ENCODE results near the gene CSH1. TPM values are rescaled to one million over a fixed set of nuclear protein-coding genes. Genes with fewer than 3 reads are reported as not detected.

The CSH1 gene
- total RNA-seq, 2 donors from 2014 or later, result not detected

- H3K36me3 ChIP-seq (replicated peaks in 1 of 2; ENCODE audit: insufficient read depth in 1 of 2, low read depth in 2 of 2), result no peaks in the 10 kb centered on the region
- ATAC-seq (peak; percentile 99), DNase-seq (peak; percentile 92 to 96 (median 94))
- peaks cover 12% of the 10 kb centered on the region for H3K4me1 ChIP-seq
- TF ChIP-seq CTCF (IDR thresholded peaks at IDR 0.05), result peak; percentile 48 to 89 (median 76)
- TF ChIP-seq POLR2A (IDR thresholded peaks at IDR 0.05), result peak in 1 of 3 donors; percentile 28
- no peak overlapping the region for H3K4me3 ChIP-seq
- WGBS, 2 donors, result 5 to 18% methylated on average over 29 to 79 of the region's 82 CpGs
- peaks cover 0 to 6% (median 0%) of the 10 kb centered on the region in 3 donors for H3K9me3 ChIP-seq
- no peaks in the 10 kb centered on the region for H3K27me3 ChIP-seq
- intact Hi-C loops (cut with DNase I), result no loop called here
- peak overlapping the region in 2 of 4 donors; percentile 23 to 51 for H3K27ac ChIP-seq
These were observed 47.3 kb downstream of the CSH1 start for GRCh38 chr17:63848834-63849689.

- ATAC-seq (no peak), DNase-seq (no peak)
- intact Hi-C loops (cut with DNase I), result no loop called here
- Histone ChIP-seq H3K36me3 (replicated peaks in 1 of 2; ENCODE audit: insufficient read depth in 1 of 2, low read depth in 2 of 2) (no peaks in the 10 kb centered on the region), H3K27ac (no peak overlapping the region), H3K4me1 (peaks cover 18% of the 10 kb centered on the region), H3K4me3 (no peak overlapping the region), H3K27me3 (no peaks in the 10 kb centered on the region), H3K9me3 (peaks cover 0 to 6% (median 0%) of the 10 kb centered on the region in 3 donors)
- WGBS, 2 donors, result 67 to 74% methylated on average over 3 of the region's 3 CpGs
- TF ChIP-seq CTCF (IDR thresholded peaks at IDR 0.05) (no peak), POLR2A (IDR thresholded peaks at IDR 0.05) (no peak)
These were observed 48.7 kb downstream of the CSH1 start for GRCh38 chr17:63847525-63848249.

GRCh38 chr17:63845509-63845908 lies 50.9 kb downstream of the CSH1 start:
- peaks cover 0 to 6% (median 0%) of the 10 kb centered on the region in 3 donors for H3K9me3 ChIP-seq
- DNase-seq (no peak), ATAC-seq (no peak)
- H3K27me3 ChIP-seq, result no peaks in the 10 kb centered on the region
- intact Hi-C loops (cut with DNase I), result no loop called here
- no peaks in the 10 kb centered on the region for H3K36me3 ChIP-seq (replicated peaks in 1 of 2; ENCODE audit: insufficient read depth in 1 of 2, low read depth in 2 of 2)
- no peak overlapping the region for H3K4me3 ChIP-seq
- H3K4me1 ChIP-seq, result peaks cover 30% of the 10 kb centered on the region
- no peak overlapping the region for H3K27ac ChIP-seq
- TF ChIP-seq POLR2A (IDR thresholded peaks at IDR 0.05) (no peak), CTCF (IDR thresholded peaks at IDR 0.05) (no peak)
- 22 to 29% methylated on average over 1 of the region's 1 CpG for WGBS, 2 donors

Small RNAs within 50 kb of the gene (small RNA-seq; reads per million reads assigned to genes)
- gene AC040958.1 (not detected), gene AC127029.1 (not detected), gene GH1 (not detected)

Other genes starting within 250 kb of the CSH1 start
- gene LIMD2, start 196.4 kb downstream of the CSH1 start, total RNA-seq, result 1 to 10 TPM; 4.9 to 9.6 TPM
- gene STRADA, start 154.8 kb downstream of the CSH1 start, total RNA-seq, result 10 to 100 TPM; 25.4 to 26.7 TPM
- gene CCDC47, start 123.0 kb downstream of the CSH1 start, total RNA-seq, result 10 to 100 TPM; 42.2 to 56.8 TPM
- gene DDX42, start 122.4 kb downstream of the CSH1 start, total RNA-seq, result 100 to 1,000 TPM; 114 to 116 TPM
- 10 to 100 TPM; 55.0 to 59.4 TPM for gene PSMC5, start 69.1 kb downstream of the CSH1 start, total RNA-seq
- 10 to 100 TPM; 22.7 to 30.9 TPM for gene FTSJ3, start 68.9 kb downstream of the CSH1 start, total RNA-seq
- 10 to 100 TPM; 75.8 to 87.9 TPM for gene SMARCD2, start 53.9 kb downstream of the CSH1 start, total RNA-seq
- gene CSH2, start 22.9 kb downstream of the CSH1 start, total RNA-seq, result not detected
- not detected for gene GH2, start 14.6 kb downstream of the CSH1 start, total RNA-seq
- not detected for gene CSHL1, start 14.7 kb upstream of the CSH1 start, total RNA-seq
- not detected for gene GH1, start 22.3 kb upstream of the CSH1 start, total RNA-seq
- gene CD79B, start 35.8 kb upstream of the CSH1 start, total RNA-seq, result not detected
- gene SCN4A, start 76.3 kb upstream of the CSH1 start, total RNA-seq, result 1 to 10 TPM in 1 of 2 donors, under 1 TPM in 1; 0.26 to 1.3 TPM
- 1 to 10 TPM in 1 of 2 donors, under 1 TPM in 1; 0.52 to 1.6 TPM for gene PRR29, start 101.8 kb upstream of the CSH1 start, total RNA-seq
- 10 to 100 TPM; 16.2 to 16.3 TPM for gene ICAM2, start 124.1 kb upstream of the CSH1 start, total RNA-seq
- 10 to 100 TPM; 63.3 to 77.1 TPM for gene ERN1, start 233.6 kb upstream of the CSH1 start, total RNA-seq

All from body of pancreas (tissue), 4 donors.